Endothelial cell of umbilical vein (primary cell): ENCODE measurements around the gene SZT2. TPM values are rescaled to one million over a fixed set of nuclear protein-coding genes. Genes with fewer than 3 reads are reported as not detected.

Experiments
- Bru-seq: library from RNA; stranded (reverse); fragments of 400-500 nt; gene quantifications from one replicate; lab custom pipeline; 2021; lab: Mats Ljungman, UMichigan
- BruChase-seq, 2 experiments: library from RNA; stranded (reverse); fragments of 400-500 nt; gene quantifications; one replicate each; lab custom pipeline; 2021; lab: Mats Ljungman, UMichigan
- BruUV-seq: library from RNA; stranded (reverse); fragments of 400-500 nt; replicated peaks from 2 replicates; lab custom pipeline; 2021; lab: Mats Ljungman, UMichigan
- CTCF ChIA-PET: fragments of 300-600, 350-600 bp; sonication (Branson Sonifier 250); formaldehyde crosslinking; loops from one replicate; lab custom pipeline; 2021; ENCODE audit warnings: antibody characterized with exemption, inconsistent platforms; lab: Charles Lee
- POLR2A ChIA-PET: fragments of 300-600, 350-600 bp; sonication (Branson Sonifier 250); formaldehyde crosslinking; loops from one replicate; lab custom pipeline; 2021; ENCODE audit warnings: antibody characterized with exemption, inconsistent platforms; lab: Charles Lee
- DNase-seq: peaks from one replicate; pipeline ENCODE4 v3.0.0-alpha.2; 2011; ENCODE audit warnings: low read depth, low spot score
- FAIRE-seq: peaks from 2 replicates; lab custom pipeline; 2011; peaks lifted over from hg19 to GRCh38; lab: Jason Lieb, UNC
- H2AFZ ChIP-seq: 2 replicates; pipeline ENCODE4 v1.6.0; 2012; ENCODE audit warnings: low read depth, low read length, control low read depth, inconsistent platforms
- H3K27ac ChIP-seq: 2 replicates; pipeline ENCODE4 v1.5.1; 2011; ENCODE audit warnings: low read depth, mild to moderate bottlenecking, control low read depth, low read length, moderate library complexity; ENCODE audit not compliant: insufficient read depth
- H3K27me3 ChIP-seq, 2 experiments: 2 replicates each; pipeline versions ENCODE4 v1.6.0 to v1.6.1; 2011; ENCODE audit warnings: low read length in 2 of 2, mixed read lengths in 1 of 2; ENCODE audit not compliant: control insufficient read depth in 2 of 2, insufficient read depth in 2 of 2
- H3K36me3 ChIP-seq, 2 experiments: 2 replicates in 1 of 2; 3 replicates in 1 of 2; pipeline ENCODE4 v1.5.1; 2011; ENCODE audit warnings: low read length in 2 of 2, mild to moderate bottlenecking in 1 of 2, moderate library complexity in 1 of 2; ENCODE audit not compliant: control insufficient read depth in 2 of 2, insufficient read depth in 2 of 2; ENCODE audit errors: extremely low read depth in 1 of 2
- H3K4me1 ChIP-seq: 3 replicates; pipeline ENCODE4 v1.5.1; 2011; ENCODE audit warnings: mild to moderate bottlenecking, low read length; ENCODE audit not compliant: control insufficient read depth, insufficient read depth; ENCODE audit errors: extremely low read depth
- H3K4me2 ChIP-seq: 2 replicates; pipeline ENCODE4 v1.6.1; 2011; ENCODE audit warnings: low read length, control low read depth, mixed read lengths; ENCODE audit not compliant: insufficient read depth
- H3K4me3 ChIP-seq, 3 experiments: fragments of 200-600 bp in 1 of 3; sonication (generic), shearing (Covaris generic) in 1 of 3; replicated peaks in 1 of 3; 2 replicates each; pipeline ENCODE4 v1.5.1; 2011 to 2016; ENCODE audit warnings: control low read depth in 3 of 3, low read length in 3 of 3, mild to moderate bottlenecking in 2 of 3, inconsistent platforms in 1 of 3, low read depth in 1 of 3, moderate library complexity in 1 of 3; ENCODE audit not compliant: insufficient read depth in 1 of 3
- H3K79me2 ChIP-seq: 2 replicates; pipeline ENCODE4 v1.6.0; 2012; ENCODE audit warnings: low read length, inconsistent platforms; ENCODE audit not compliant: control insufficient read depth, insufficient read depth
- H3K9ac ChIP-seq: replicated peaks from 2 replicates; pipeline ENCODE3; 2011; ENCODE audit warnings: low read length, control low read depth; ENCODE audit not compliant: insufficient read depth; ENCODE audit errors: extremely low read depth
- H3K9me1 ChIP-seq: replicated peaks from 3 replicates; pipeline ENCODE4 v1.6.0; 2011; ENCODE audit warnings: mild to moderate bottlenecking, low read length; ENCODE audit not compliant: control insufficient read depth, insufficient read depth; ENCODE audit errors: extremely low read depth
- H3K9me3 ChIP-seq: replicated peaks from 2 replicates; pipeline ENCODE4 v1.5.1; 2012; ENCODE audit warnings: low read length, inconsistent platforms; ENCODE audit not compliant: control insufficient read depth, insufficient read depth
- H4K20me1 ChIP-seq: replicated peaks from 2 replicates; pipeline ENCODE3; 2011; ENCODE audit warnings: mild to moderate bottlenecking, low read length; ENCODE audit not compliant: control insufficient read depth, insufficient read depth; ENCODE audit errors: extremely low read depth
- FOS ChIP-seq: IDR thresholded peaks from 2 replicates; pipeline ENCODE4 v1.6.1; 2011; ENCODE audit warnings: mild to moderate bottlenecking, low read length, moderate library complexity, borderline replicate concordance; ENCODE audit not compliant: insufficient read depth
- JUN ChIP-seq: IDR thresholded peaks from 2 replicates; pipeline ENCODE4 v1.6.1; 2011; ENCODE audit warnings: borderline replicate concordance, low read depth; ENCODE audit not compliant: insufficient read length, insufficient read depth
- POLR2A ChIP-seq: IDR thresholded peaks from 2 replicates; pipeline ENCODE4 v1.6.1; 2012; ENCODE audit warnings: low read depth, mild to moderate bottlenecking, control low read depth, low read length
- POLR2AphosphoS5 ChIP-seq: IDR thresholded peaks from 2 replicates; pipeline ENCODE4 v1.6.1; 2012; ENCODE audit warnings: low read depth, mild to moderate bottlenecking, control low read depth, low read length, moderate library complexity; ENCODE audit not compliant: insufficient read depth
- dilution Hi-C: fragments of 300-500 bp; cut with MboI; formaldehyde crosslinking; loops from one replicate; pipeline ENCODE4 v1.15.0; 2019; ENCODE audit warnings: low sequenced_read_pairs; ENCODE audit not compliant: extremely low pct_ligation_motif_present
- intact Hi-C: fragments of 100-400 bp; cut with micrococcal nuclease; formaldehyde crosslinking; loops from one replicate; pipeline ENCODE4 v1.10.0; 2022
- long read RNA-seq: library from polyadenylated mRNA; stranded (forward); transcript quantifications from one replicate; pipeline ENCODE4 v2.0.0, GENCODE V29; 2021
- polyA minus RNA-seq, 3 experiments: library from RNA; depleted of rRNA, polyadenylated mRNA; stranded (reverse); fragments of >200 nt; gene quantifications; 1 replicate in 1 of 3; 2 replicates in 2 of 3; pipeline ENCODE4 v1.2.3, GENCODE V29; 2011
- polyA plus RNA-seq, 4 experiments: library from polyadenylated mRNA; depleted of rRNA in 3 of 4; stranded (reverse) in 3 of 4; unstranded in 1 of 4; fragments of >200 nt; gene quantifications; 2 replicates each; pipeline versions ENCODE4 v1.2.1 to v1.2.3, GENCODE V29; 2011 to 2012; ENCODE audit warnings: missing spikeins in 1 of 4
- total RNA-seq: library from RNA; stranded (reverse); gene quantifications from 2 replicates; pipeline ENCODE4 v1.2.3, GENCODE V29; 2021

Gene SZT2
- total RNA-seq (49.9 and 50.3 TPM in 2 replicates), polyA plus RNA-seq (11.4 TPM in 2 replicates), polyA minus RNA-seq (89.4 and 97.4 TPM in 2 replicates), Bru-seq, nascent RNA (percentile 61 among the genes with signal in this experiment), BruChase-seq, experiment 1, labeled RNA remaining after a 6-hour chase (percentile 70 among the genes with signal in this experiment), BruChase-seq, experiment 2, labeled RNA remaining after a 2-hour chase (percentile 66 among the genes with signal in this experiment)
- 5.1 and 5.3 TPM in 2 replicates for polyA plus RNA-seq (2011; cell fraction: cytosol; rRNA removed)
- 70.0 and 86.8 TPM in 2 replicates for polyA plus RNA-seq (2011; cell fraction: nucleus; rRNA removed)
- 15.0 and 17.5 TPM in 2 replicates for polyA plus RNA-seq (2012)
- 6.0 TPM for polyA minus RNA-seq (2011; cell fraction: cytosol; rRNA and poly(A)+ RNA removed)
- polyA minus RNA-seq (2011; cell fraction: nucleus; rRNA and poly(A)+ RNA removed), result 75.8 and 107 TPM in 2 replicates
- long read RNA-seq, partial matches to known transcripts, result 7 of 12 reads
- long read RNA-seq, other reads (novel, unspliced or antisense), result 3 of 12 reads

- Histone ChIP-seq H3K9ac (peak within 1 kb of the TSS; percentile 87), H4K20me1 (no peaks in the 10 kb centered on the region), H3K4me1 (peaks cover 18% of the 10 kb centered on the region), H3K9me3 (no peaks in the 10 kb centered on the region), H3K4me2 (peak within 1 kb of the TSS; percentile 94), H3K79me2 (peaks cover 34% of the 10 kb centered on the region), H3K9me1 (no peaks in the 10 kb centered on the region), H3K27me3 (no peaks in the 10 kb centered on the region), H2AFZ (peak within 1 kb of the TSS; percentile 93), H3K36me3 (peaks cover 6 to 26% of the 10 kb centered on the region in 2 experiments), H3K4me3 (peak within 1 kb of the TSS; percentile 83 to 98 (median 96)), H3K27ac (peak within 1 kb of the TSS; percentile 70)
- TSS peak; percentile 68 for BruUV-seq
- FAIRE-seq, result peak; percentile 94
- dilution Hi-C loops, result no loop called here
- CTCF ChIA-PET, result interaction anchor here (1.4 to 3.7 kb wide), 3 partner anchors 25 to 163 kb away, joined by 4 to 13 read pairs (median 10); partner anchors contain the start of gene CDC20
- POLR2A ChIA-PET, result interaction anchor here (0.7 to 1.2 kb wide), 2 partner anchors 12 to 25 kb away, joined by 3 to 5 read pairs; no protein-coding TSS in a partner anchor
- DNase-seq, result peak; percentile 97
- intact Hi-C loops, result loop anchor here (1.0 kb wide), 1 partner anchor 16 kb away; no protein-coding TSS in a partner anchor
- TF ChIP-seq FOS (no peak), JUN (no peak), POLR2AphosphoS5 (no peak), POLR2A (peak; percentile 83)
These were observed at the start of gene SZT2, which contains the start of gene MED8 for GRCh38 chr1:43389326-43390313. Gene SZT2 (plus strand): TSS chr1:43389899. CDS start chr1:43389969, 70 bp downstream. Gene MED8 (minus strand): TSS chr1:43389800. CDS start chr1:43389764, 36 bp downstream.
